Mucosa of gallbladder (tissue), 1 donor: ENCODE measurements around the gene NAV2. TPM values are rescaled to one million over a fixed set of nuclear protein-coding genes. Genes with fewer than 3 reads are reported as not detected.

Experiments
- DNase-seq: peaks from one replicate; pipeline ENCODE4 v3.0.0-alpha.2; 2020; ENCODE audit warnings: low spot score
- total RNA-seq: library from RNA; stranded (reverse); gene quantifications from one replicate; pipeline ENCODE4 v1.2.1, GENCODE V29; 2021
- donor health status: DM: no; HTN: no; CAD: no.

The NAV2 gene
- total RNA-seq, 1 donor from 2014 or later = 5.3 TPM

DNA sequence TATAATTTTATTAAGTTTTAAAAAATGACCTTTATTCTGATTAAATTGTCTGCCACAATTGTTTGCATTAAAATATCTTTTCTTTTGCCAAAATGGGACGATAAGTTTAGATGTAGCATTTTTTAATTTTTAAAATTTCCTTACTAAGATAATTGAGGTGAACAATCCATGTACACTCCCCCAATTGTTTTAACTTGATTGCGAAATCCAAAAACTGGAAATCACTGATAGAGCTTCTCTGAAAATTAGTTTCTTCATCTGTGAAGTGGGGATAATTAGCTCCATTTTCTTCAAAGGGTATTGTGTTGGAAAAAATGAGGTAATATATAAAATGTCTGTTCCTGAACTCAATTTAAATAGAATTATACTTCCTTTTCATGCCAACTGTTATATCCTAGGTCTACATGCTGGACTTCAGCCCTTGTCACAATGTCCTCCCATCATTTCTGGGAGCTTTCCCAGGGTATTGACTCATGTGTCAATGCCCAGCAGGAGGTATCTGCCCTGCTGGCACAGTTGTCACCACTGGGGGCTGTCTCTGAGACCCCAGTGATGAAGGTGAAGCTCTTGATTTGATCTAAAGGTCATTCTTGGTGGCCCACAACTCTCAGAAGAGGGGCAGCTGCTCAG is 28.7 kb upstream of the NAV2 start:
- no peak for DNase-seq

DNA sequence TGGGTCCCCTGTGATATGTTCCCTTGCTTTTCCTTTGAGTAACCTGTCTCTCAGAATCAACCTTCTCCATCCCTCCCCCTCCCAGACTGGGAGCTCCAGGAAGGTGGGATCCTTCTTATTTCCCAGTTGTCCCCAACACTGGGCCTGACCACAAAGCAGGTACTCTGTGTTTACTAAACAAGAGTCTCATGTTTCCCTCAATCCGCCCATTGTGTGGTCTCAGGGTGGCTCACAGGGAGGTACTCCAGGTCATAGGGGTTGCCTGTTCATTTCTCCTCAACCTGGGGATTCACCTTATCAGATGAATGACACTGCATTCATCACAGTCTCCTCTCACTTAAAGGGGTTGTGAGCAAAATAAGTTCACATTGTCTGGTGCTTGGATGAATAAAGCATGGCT is 26.4 kb upstream of the NAV2 start:
- no peak for DNase-seq

DNA sequence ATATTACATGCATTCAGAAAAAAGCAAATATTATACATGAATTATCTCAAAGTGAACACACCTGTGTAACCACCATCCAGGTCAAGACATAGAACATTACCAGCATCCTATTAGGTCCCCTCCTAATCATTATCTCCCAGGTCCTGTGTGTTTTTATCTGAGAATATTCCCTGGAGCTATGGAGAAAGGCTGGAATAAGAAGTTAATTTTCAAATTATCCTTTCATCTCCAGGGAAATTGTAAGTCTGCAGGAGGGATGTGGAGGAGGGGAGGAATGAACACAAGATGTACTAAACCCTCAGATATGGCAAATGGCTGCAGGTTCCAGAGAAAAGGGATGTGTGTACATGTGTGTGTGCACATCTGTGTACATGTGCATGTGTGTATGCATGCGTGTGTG is 25.2 kb upstream of the NAV2 start:
- DNase-seq = no peak

DNA sequence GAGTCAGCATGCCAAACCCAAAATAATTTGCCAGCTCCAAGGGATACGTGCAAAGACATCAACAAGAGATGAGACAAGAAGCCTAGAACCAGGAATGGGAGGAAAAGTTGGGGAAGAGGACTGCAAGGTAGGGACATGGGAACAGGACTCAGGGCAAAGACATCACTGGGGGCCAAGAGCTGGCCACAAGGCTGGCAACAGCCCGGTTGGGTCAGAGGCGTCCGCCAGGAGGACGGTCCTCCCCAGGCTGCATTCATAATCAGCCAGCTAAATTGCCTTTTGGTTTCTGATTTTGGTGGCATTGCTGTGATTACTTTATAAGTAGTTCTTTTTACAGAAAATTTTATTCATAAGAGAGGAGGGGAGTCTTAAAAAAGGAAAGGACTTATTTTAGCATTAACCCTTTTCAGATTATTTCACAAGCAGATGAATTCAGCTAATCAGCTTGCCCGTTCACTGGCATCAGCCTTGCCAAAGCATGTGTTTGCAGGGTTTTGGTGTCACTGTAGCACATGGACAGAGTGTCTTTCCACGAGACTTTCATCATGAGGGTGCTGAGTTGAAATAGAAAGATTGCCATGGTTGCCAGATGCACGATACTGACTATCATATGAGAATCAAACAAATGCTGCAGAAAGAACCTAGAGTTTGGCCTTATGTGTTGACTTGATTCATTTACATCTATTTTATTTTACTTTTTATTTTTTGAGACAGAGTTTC is 23.2 kb upstream of the NAV2 start:
- no peak for DNase-seq

DNA sequence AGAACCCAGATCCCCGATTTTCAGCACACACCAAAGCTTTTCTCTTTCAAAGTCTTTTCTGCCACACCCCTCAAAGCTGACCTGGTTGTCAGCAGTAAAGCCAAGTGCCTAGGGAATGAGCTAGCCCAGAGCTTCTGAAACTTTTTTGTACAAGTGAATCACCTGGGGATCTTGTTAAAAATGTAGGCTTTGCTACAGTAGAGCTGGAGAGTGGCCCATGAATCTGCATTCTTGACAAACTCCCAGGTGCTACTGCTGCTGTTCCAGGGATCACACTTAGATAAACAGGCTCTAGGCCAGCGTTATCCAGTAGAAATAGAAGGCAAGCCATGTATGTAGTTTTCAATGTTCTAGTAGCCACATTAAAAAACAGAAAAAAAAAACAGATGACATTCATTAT is 21.8 kb upstream of the NAV2 start:
- DNase-seq = no peak

DNA sequence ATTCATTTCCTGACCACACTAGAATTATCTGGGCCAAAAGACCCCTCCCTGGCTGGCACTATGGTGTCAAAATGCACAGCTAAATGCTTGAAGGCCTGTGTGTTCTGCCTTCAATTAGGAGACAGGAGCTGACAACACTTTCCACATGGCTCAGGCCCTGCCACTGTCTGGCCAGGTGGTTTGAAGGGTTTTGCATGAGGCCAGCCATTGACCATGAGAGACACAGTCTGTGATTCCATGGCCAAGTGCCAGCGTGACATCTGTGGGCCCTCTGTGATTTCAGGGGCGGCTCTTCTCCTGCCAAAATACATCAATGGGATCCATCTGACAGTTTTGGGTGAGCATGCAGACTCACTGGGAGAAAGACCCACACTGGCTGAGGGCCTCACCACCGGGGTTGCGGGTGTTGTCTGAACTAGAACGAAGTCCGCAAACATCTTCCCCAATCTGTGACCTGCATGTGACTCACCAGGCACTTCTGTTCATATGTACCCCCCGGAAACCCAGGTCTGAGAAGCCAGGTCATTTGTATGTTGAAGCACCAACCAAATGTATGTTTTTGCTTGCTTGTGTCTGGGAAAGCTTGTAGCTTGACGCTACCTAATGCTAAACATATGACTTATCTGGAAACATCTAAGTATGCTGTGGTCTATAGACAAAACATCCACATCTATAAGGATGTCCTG is 20.7 kb upstream of the NAV2 start:
- DNase-seq = no peak

DNA sequence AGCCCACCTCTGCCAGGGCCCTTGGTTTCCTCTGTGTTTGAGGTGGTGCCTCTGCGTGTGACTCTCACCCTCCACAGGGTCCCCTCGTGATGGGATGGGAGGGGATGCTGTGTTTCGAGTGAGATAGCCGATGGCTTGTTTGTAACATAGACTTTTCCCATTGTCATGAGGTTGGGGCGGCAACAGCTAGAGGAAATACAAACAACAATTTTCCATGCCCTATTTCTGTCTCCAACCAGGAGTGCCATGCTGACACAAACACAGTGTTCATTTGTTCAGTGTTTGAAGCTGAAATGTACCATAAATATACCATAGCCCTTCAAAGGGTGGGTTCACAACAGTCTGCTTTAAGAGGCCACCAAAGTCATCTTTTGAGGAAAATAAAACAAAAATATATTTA is 19.5 kb upstream of the NAV2 start:
- no peak for DNase-seq

DNA sequence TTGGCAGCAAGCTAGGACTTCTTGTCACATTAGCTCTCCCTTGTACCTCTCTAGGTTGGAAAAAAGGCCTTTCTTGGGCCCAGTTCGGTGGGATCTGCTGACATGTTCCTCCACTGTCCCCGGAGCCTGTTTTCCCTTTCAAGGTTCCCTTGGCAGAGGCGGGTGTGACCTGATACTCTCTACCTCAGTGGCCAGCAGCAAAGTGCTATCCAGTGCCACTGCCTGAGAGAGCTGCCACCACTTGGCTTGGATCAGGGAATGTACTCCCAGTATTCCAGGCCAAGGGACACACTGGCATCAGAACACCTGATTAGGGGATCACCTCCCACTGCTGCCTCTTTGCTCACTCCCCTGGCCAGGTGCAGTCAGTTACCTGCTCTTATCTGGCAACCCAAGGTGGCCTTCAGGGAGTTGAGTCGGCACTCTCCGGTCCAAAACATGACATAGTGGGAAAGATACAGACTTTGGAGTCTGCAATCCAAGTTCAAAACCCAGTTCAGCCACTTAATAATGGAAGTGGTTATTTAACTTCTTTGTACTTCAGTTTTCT is 17.8 kb upstream of the NAV2 start:
- no peak for DNase-seq

DNA sequence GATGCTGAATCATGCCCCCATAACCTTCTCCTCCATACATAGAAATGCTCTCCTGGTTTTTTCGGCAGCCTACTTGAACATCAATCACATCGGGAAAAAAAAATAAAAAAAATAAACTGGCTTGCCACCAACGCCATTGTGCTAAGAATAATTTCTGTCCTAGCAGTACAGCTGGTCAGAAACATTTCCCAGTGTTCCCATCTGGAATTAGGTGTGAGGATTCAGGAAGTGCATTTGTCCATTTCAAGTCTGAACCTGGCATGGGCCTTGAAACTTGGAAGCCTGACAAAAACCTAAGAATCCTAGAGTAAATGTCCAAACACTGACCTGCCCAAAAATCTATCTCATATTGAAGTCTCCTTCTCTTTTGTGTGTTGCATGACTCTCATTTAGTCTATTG is 16.6 kb upstream of the NAV2 start:
- no peak for DNase-seq

DNA sequence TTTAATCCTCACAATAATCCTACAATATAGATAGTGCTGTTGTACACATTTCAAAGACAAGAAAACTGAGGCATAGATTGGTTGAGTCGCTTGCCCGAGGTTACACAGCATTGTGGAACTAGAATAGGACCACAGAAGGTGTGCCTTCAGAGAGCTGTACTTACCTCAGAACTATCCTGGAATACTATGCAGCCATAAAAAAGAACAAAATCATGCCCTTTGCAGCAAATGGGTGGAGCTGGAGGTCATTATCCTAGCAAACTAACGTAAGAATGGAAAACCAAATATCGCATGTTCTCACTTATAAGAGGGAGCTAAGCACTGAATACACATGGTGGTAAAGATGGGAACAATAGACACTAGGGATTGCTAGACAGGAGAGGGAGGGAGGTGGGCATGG is 15.7 kb upstream of the NAV2 start:
- DNase-seq = no peak

DNA sequence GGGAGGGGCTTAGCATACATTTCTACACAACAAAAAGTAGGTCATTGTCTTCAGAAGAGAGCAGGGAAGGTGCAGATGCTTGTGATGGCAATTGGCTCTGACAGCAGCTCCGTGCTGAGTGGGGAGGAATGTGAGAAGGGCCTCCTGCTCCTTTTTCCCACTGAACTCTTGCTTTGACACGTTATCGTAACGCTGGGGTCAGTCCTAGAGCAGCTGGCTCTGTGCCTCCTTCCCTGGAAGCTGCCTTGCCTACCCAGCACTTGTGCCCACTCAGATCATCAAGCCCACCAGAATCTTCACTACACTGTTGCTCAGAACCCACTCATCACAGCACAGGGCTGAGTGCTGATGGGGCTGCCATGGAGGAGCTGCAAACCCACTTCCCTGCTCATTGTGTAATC is 14.9 kb upstream of the NAV2 start:
- DNase-seq = no peak

DNA sequence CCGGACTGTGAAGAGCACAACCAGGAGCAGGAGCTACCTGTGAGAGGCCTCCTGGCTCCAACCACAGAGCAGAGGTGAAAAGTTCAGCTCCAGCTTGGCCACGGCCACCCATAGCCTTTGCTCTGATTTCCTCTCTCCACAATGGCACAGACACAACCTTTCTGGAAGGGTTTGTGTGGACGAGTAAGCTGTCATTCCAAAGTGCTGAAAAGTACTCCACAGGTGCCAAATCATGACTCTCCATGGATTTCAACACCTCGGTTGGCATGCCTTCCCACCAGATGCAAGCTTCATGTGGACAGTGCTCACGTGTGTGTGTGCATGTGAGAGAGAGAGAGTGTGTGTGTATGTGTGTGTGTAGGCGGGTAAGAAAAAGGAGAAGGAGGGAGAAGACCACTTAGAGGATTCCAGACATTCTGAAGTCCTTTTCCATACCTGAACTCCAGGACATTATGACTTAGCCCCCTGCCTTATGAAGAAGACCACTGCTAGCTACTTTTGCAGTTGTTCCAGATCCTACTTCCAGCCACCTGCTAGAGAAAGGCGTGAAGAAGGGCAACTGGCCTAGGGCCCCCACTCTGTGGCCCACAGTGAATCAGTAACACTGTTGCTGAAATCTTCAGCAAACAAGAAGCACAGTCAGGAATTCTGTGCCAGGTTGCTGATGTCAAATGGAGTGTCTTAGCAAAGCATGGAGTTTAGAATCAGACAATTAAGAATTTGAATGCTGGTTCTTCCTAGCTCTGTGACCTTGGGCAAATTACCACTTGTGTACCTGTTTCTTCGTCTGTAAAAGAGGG is 13.9 kb upstream of the NAV2 start:
- no peak for DNase-seq

DNA sequence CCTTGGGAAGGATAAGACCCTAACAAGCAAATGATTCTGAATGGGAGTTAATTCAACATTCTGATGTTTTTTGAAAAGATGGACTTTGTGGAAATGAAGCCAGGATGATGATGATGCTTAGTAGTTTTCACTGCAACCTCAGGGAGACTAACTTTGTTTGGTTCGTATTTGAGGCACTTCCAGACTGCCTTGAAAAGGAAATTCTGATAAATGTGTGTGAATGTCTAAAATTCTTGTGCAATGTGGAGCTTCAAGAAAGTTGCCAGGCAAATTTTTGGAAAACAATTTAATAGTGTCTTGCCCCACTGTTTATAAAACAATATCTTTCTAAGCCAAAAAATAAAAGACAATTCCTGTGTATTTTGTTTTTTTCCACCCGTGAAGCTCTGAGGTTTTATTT is 11.2 kb upstream of the NAV2 start:
- DNase-seq = no peak

DNA sequence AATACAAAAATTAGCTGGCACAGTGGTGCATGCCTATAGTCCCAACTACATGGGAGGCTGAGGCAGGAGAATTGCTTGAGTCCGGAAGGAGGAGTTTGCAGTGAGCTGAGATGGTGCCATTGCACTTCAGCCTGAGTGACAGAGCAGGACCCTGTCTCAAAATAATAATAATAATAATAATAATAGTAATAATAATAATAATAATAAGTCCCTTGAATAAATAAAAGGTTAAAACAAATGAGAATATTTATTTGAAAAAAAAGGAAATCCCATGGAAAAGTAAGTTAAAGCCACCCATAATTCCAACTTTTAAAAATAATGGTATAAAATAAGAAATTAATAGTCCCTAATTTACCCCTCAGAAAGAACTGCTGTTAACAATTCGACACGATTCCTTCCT is 10.0 kb upstream of the NAV2 start:
- no peak for DNase-seq

DNA sequence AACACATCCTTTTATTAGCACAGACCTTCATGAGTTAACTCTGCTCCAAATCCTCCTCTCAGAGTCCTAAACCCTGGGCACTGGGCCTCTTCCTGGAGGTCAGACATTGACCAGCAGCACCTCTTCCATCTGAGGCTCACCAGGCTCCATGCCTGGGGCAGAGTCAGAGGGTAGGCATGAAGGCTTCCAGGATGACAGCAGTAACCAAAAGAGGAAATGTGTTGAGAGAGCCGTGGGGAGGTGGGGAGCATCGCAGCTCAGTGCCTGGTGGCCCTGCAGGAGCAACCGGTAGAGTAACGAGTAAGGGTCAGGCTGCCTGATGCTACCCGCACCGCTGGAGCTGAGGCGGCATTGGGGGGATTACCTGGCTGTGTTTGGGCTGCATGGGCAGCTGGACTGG is 9.4 kb upstream of the NAV2 start:
- no peak for DNase-seq

DNA sequence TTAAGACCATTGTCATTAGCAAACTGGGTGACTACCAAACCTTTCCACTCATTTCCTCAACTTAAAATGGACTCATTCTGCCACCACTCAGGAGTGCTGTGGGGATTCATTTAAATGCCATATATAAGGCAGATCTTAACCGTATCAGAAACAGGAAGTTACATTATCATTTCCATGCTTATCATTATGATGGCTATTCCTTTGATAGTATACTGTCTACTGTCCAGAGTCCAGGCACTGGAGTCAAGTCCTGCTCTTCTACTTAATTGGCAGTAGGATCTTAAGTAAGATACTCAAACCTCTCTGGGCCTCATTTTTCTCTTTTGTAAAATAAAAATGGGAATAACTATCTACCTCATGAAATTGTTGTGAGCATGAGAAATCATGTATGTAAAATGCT is 8.4 kb upstream of the NAV2 start:
- DNase-seq = no peak

DNA sequence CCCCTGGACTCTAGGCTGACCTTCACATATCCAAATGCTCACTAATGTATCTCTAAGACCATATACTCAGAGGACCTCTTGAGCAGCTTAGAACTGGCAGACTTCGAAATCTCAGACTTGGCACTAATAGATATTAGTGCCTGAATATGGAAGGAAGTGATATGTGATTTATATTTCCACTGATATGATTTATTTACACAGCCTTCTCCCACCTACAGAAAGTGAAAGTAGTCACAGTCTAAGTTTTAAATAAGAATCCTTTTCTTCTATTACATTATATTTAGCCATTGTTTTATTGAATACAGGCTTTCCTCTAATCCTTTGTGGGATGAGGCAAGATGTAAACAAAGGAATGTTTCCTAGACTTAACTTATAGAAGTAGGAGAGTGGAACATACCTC is 6.7 kb upstream of the NAV2 start:
- DNase-seq = no peak

DNA sequence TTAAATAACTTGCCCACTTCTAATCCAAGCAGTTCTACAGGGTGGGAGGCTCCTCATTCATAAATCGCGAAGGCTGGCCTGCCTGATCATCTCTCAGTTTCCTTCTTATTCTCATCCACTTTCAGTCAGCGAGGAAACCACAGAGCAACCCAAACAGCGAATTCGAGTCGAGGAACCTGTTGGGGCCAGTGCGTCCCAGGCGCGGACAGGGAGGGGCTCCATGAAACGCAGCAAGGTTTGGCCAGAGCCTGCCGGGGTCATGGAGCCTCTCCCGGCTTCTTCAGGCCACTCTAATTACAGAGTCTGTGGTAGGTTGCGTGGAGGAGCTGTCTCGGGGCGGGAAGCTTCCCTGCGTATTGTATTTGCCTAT is 741 bp upstream of the NAV2 start:
- DNase-seq = no peak

DNA sequence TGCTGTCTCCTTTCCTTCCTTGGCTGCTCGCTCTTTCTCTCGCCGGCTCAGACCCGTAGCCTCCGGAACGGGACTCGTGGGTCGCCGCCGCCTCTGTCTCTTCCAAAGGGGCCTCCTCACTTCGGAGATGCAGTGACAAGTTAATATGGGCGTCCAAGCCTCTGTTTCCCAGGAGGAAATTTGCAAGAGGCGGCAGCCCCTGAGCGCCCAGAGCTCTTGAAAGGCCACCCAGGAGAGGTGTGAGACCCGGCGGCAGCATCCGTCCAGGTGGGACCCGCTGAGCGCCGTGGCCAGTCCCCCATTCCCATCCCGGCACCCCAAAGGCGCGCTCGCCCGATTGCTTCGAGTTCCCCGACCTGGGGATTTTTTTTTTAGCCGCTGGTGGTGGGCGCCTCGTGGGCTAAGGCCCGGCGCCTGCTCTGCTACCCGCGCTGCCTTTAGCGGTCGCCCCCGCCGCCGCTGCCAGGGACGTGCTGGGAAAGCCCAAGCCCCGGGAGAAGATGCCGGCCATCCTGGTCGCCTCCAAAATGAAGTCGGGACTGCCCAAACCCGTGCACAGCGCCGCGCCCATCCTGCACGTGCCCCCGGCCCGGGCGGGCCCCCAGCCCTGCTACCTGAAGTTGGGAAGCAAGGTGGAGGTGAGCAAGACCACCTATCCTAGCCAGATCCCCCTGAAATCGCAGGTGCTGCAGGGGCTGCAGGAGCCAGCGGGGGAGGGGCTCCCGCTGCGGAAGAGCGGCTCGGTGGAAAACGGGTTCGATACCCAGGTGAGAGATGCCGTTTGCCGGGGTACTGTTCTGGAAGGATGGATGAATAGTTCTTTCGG is 772 bp downstream of the NAV2 start:
- DNase-seq = no peak

DNA sequence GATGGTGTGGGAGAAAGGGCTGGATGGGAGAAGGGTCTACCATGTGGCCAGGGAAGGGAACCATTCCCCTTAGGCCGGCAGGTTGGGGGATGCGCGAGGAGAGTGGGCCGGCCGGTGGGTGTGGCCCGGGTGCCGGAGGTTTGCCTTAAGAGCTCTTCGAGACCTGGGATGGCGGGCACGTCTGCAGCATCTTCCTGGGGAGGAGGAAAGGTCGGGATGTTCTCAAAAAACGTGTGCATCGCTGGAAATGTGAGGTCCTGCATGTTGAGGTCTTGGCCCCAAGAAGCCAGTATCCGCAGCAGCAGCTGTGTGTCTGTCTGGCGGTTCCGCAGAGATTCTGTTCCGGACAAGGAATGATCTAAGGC is 1.4 kb downstream of the NAV2 start:
- DNase-seq = no peak
